Gastroesophageal sphincter (tissue), 4 donors: ENCODE data around the gene CFDP1. TPM values are rescaled to one million over a fixed set of nuclear protein-coding genes. Genes with fewer than 3 reads are reported as not detected.
"Not testable (repeated sequence)": the region's sequence is repeated elsewhere in the genome, so short reads cannot be mapped to it uniquely, and the experiment has no call there.

Experiments
- ATAC-seq: fragments of 150-250 bp; one replicate; pipeline ENCODE4 v1.9.1; 2016; ENCODE audit warnings: mild to moderate bottlenecking, moderate library complexity
- H3K27ac ChIP-seq, 4 donors: fragments of 200-600 bp; sonication (generic) in 3 of 4; 1 replicate in 3 of 4; 2 replicates in 1 of 4; pipeline ENCODE4 v1.5.1; 2016 to 2019
- H3K27me3 ChIP-seq: fragments of 200-600 bp; sonication (generic); one replicate; pipeline ENCODE4 v1.5.1; 2019
- H3K36me3 ChIP-seq, 2 donors: fragments of 200-600 bp; sonication (generic); one replicate each; pipeline ENCODE4 v1.5.1; 2019; ENCODE audit warnings: control low read depth in 1 of 2
- H3K4me1 ChIP-seq, 3 donors: fragments of 200-600 bp; sonication (generic); 1 replicate in 2 of 3; 2 replicates in 1 of 3; pipeline ENCODE4 v1.5.1; 2016 to 2019; ENCODE audit warnings: control low read depth in 2 of 3
- H3K4me3 ChIP-seq, 2 donors: fragments of 200-600 bp; sonication (generic); one replicate each; pipeline ENCODE4 v1.5.1; 2019; ENCODE audit warnings: mild to moderate bottlenecking in 1 of 2, moderate library complexity in 1 of 2
- H3K9me3 ChIP-seq, 3 donors: fragments of 200-600 bp; sonication (generic); one replicate each; pipeline ENCODE4 v1.5.1; 2017 to 2019; ENCODE audit warnings: control low read depth in 2 of 3
- CTCF ChIP-seq, 4 experiments: fragments of 200-600 bp in 2 of 4; fragments of 450-650 bp in 2 of 4; sonication (generic) in 1 of 4; IDR thresholded peaks; one replicate each; pipeline ENCODE4 v1.5.1; 2017 to 2019; ENCODE audit warnings: antibody characterized with exemption in 4 of 4, mild to moderate bottlenecking in 2 of 4, moderate library complexity in 2 of 4
- EP300 ChIP-seq: sonication (generic); formaldehyde crosslinking; IDR thresholded peaks from one replicate; pipeline ENCODE4 v1.6.1; 2017; ENCODE audit warnings: antibody characterized with exemption, mild to moderate bottlenecking
- POLR2A ChIP-seq, 2 donors: fragments of 450-650 bp; IDR thresholded peaks; one replicate each; pipeline ENCODE4 v1.6.1; 2017; ENCODE audit warnings: antibody characterized with exemption in 2 of 2, mild to moderate bottlenecking in 2 of 2, moderate library complexity in 1 of 2
- POLR2AphosphoS5 ChIP-seq: sonication (generic); formaldehyde crosslinking; IDR thresholded peaks from one replicate; pipeline ENCODE4 v1.6.1; 2017; ENCODE audit warnings: antibody characterized with exemption
- WGBS, 2 donors: methylation state at CpG; one replicate each; pipeline ENCODE4 v1.1.5; 2018; ENCODE audit warnings: low coverage in 1 of 2; 5-methylcytosine and 5-hydroxymethylcytosine counted together
- total RNA-seq, 4 donors: library from RNA; depleted of rRNA; stranded (reverse); fragments of >200 nt; gene quantifications; one replicate each; pipeline ENCODE4 v1.1.0, GENCODE V29; 2016

Gene CFDP1
- total RNA-seq, 4 donors from 2014 or later, result 45.1 to 70.0 (median 50.0) TPM

- peak; percentile 92 for ATAC-seq
- TF ChIP-seq POLR2A (IDR thresholded peaks at IDR 0.05) (no peak), CTCF (IDR thresholded peaks at IDR 0.05) (peak in 3 of 4 experiments; percentile 79 to 83 (median 81))
- Histone ChIP-seq H3K9me3 (no peaks in the 10 kb centered on the region), H3K27ac (no peak overlapping the region), H3K36me3 (no peaks in the 10 kb centered on the region), H3K4me3 (no peak overlapping the region), H3K27me3 (no peaks in the 10 kb centered on the region), H3K4me1 (no peaks in the 10 kb centered on the region)
- 13 to 30% methylated on average over 6 to 9 of the region's 10 CpGs for WGBS, 2 donors
Observed at GRCh38 chr16:75471723-75472633, 38.7 kb upstream of the CFDP1 start.

DNA sequence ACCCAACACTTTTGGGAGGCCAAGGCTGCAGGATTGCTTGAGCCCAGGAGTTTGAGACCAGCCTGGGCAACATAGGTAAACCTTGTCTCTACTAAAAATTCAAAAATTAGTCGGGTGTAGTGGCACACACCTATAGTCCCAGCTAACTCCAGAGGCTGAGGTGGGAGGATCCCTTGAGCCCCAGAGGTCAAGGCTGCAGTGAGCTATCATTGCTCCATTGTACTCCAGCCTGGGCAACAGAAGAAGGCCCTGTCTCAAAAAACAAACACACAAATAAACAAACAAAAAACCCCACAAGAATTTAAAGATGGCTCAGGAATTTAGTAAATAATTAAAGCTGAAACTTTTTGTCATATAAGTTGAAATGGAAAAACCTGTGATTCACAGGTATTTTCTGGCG lies 33.5 kb upstream of the CFDP1 start:
- Histone ChIP-seq H3K27me3 (no peaks in the 10 kb centered on the region), H3K36me3 (no peaks in the 10 kb centered on the region), H3K4me1 (peaks cover 0 to 22% (median 4%) of the 10 kb centered on the region in 3 donors), H3K9me3 (no peaks in the 10 kb centered on the region), H3K27ac (no peak overlapping the region), H3K4me3 (no peak overlapping the region)
- ATAC-seq, result no peak
- WGBS, 2 donors, result 100% methylated on average over 1 to 2 of the region's 2 CpGs
- TF ChIP-seq CTCF (IDR thresholded peaks at IDR 0.05) (no peak), POLR2AphosphoS5 (no peak), POLR2A (IDR thresholded peaks at IDR 0.05) (no peak), EP300 (no peak)

- peak; percentile 99 for ATAC-seq
- no CpG with 5 or more reads among the region's 89 CpGs for WGBS, 2 donors
- no peaks in the 10 kb centered on the region for H3K9me3 ChIP-seq
- TF ChIP-seq POLR2AphosphoS5 (peak; percentile 96), CTCF (IDR thresholded peaks at IDR 0.05) (peak; percentile 98 to 100 (median 100)), POLR2A (IDR thresholded peaks at IDR 0.05) (peak; percentile 89 to 92), EP300 (no peak)
- no peaks in the 10 kb centered on the region for H3K36me3 ChIP-seq
- H3K27ac ChIP-seq, result peak within 1 kb of the TSS; percentile 64 to 99 (median 92)
- H3K4me3 ChIP-seq, result peak within 1 kb of the TSS; percentile 90 to 93
- peaks cover 0 to 31% (median 4%) of the 10 kb centered on the region in 3 donors for H3K4me1 ChIP-seq
- H3K27me3 ChIP-seq, result no peaks in the 10 kb centered on the region
Observed at GRCh38 chr16:75464122-75464918, 31.0 kb upstream of the CFDP1 start, which contains the start of gene TMEM170A. Gene TMEM170A, minus strand, starts transcription at chr16:75464689. Its CDS starts 89 bp downstream, at chr16:75464600.

- H3K27me3 ChIP-seq, H3K9me3 ChIP-seq, H3K36me3 ChIP-seq: not testable (repeated sequence)
- peak overlapping the region; percentile 90 to 93 for H3K4me3 ChIP-seq
- 4 to 17% methylated on average over 4 to 5 of the region's 39 CpGs for WGBS, 2 donors
- H3K27ac ChIP-seq, result peak overlapping the region; percentile 64 to 99 (median 92)
- ATAC-seq, result peak; percentile 1
- peaks cover 0 to 31% (median 4%) of the 10 kb centered on the region in 3 donors for H3K4me1 ChIP-seq
Observed at GRCh38 chr16:75463389-75464121, 30.3 kb upstream of the CFDP1 start.

GRCh38 chr16:75462806-75463205 lies 29.5 kb upstream of the CFDP1 start:
- peak overlapping the region in 1 of 2 donors; percentile 90 for H3K4me3 ChIP-seq
- no peaks in the 10 kb centered on the region for H3K36me3 ChIP-seq
- H3K27me3 ChIP-seq, result no peaks in the 10 kb centered on the region
- no peaks in the 10 kb centered on the region for H3K9me3 ChIP-seq
- WGBS, 2 donors, result 3 to 14% methylated on average over 2 of the region's 2 CpGs
- H3K27ac ChIP-seq, result peak overlapping the region in 2 of 4 donors; percentile 4 to 99
- no peak for TF ChIP-seq EP300
- no peak for TF ChIP-seq CTCF (IDR thresholded peaks at IDR 0.05)
- TF ChIP-seq POLR2AphosphoS5, result no peak
- no peak for TF ChIP-seq POLR2A (IDR thresholded peaks at IDR 0.05)
- peaks cover 0 to 31% (median 4%) of the 10 kb centered on the region in 3 donors for H3K4me1 ChIP-seq
- no peak for ATAC-seq
